ENCODE measurements around the gene RIPK3. TPM values are rescaled to one million over a fixed set of nuclear protein-coding genes. Genes with fewer than 3 reads are reported as not detected.

The RIPK3 gene
- total RNA-seq, 4 donors from 2014 or later: 0.29 to 123 (median 6.0) TPM

DNA sequence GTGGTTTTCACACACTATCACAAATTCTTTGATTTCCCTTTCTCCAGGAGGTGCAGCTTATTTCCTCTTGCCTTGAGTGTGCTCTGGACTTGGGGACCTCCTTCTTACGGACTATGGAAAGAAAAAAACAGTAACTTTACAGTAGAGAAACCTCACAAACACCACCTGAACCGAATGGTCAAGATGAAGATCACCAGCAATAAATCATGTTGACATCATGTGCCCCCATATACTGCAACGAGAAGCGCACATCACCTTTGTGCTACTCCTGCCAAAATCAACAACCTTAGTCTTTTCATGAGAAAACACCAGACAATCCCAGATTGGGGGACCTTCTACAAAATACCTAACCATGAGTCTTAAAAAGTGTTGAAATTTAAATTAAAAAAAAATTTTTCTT, 45.7 kb upstream of the RIPK3 start:
- H3K36me3 ChIP-seq: no peaks in the 10 kb centered on the region
- intact Hi-C loops (cut with DNase I; ENCODE audit: low total_unique reads): no loop called here

DNA sequence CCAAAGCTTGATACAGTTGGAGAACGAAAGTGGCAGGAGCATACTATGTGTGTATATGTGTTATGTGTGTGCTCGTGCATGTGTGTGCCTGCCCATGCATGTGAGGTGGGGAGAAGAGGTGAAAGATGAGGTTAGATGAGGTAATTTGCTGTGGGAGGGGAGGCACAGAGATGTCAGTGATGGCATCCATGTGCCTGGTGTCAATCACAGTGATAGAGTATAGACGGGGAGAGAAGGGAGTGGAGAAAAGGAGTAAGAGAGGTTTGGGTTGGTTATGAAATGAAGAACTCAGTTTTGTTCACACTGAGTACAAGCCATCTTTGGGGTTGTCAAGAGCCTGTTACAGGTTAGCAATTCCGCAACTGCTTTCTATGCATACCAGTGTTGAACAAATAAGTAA, 44.4 kb upstream of the RIPK3 start:
- no peak overlapping the region for H3K27ac ChIP-seq
- intact Hi-C loops (cut with DNase I; ENCODE audit: low total_unique reads): no loop called here
- TF ChIP-seq, protein P1, sequence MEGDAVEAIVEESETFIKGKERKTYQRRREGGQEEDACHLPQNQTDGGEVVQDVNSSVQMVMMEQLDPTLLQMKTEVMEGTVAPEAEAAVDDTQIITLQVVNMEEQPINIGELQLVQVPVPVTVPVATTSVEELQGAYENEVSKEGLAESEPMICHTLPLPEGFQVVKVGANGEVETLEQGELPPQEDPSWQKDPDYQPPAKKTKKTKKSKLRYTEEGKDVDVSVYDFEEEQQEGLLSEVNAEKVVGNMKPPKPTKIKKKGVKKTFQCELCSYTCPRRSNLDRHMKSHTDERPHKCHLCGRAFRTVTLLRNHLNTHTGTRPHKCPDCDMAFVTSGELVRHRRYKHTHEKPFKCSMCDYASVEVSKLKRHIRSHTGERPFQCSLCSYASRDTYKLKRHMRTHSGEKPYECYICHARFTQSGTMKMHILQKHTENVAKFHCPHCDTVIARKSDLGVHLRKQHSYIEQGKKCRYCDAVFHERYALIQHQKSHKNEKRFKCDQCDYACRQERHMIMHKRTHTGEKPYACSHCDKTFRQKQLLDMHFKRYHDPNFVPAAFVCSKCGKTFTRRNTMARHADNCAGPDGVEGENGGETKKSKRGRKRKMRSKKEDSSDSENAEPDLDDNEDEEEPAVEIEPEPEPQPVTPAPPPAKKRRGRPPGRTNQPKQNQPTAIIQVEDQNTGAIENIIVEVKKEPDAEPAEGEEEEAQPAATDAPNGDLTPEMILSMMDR (IDR thresholded peaks at IDR 0.05): no peak
- no peak for TF ChIP-seq POLR2A (IDR thresholded peaks at IDR 0.05)
- H3K9me3 ChIP-seq: no peaks in the 10 kb centered on the region
- no peaks in the 10 kb centered on the region for H3K27me3 ChIP-seq
- no peak overlapping the region for H3K4me3 ChIP-seq
- no peaks in the 10 kb centered on the region for H3K4me1 ChIP-seq
- no peak for DNase-seq
- no peaks in the 10 kb centered on the region for H3K36me3 ChIP-seq

More for the DNA sequence above, 45.7 kb upstream of the RIPK3 start:
- no peak for TF ChIP-seq POLR2A (IDR thresholded peaks at IDR 0.05)
- TF ChIP-seq, protein P1 (IDR thresholded peaks at IDR 0.05): no peak
- Histone ChIP-seq H3K27me3 (no peaks in the 10 kb centered on the region), H3K4me3 (no peak overlapping the region), H3K4me1 (no peaks in the 10 kb centered on the region), H3K9me3 (no peaks in the 10 kb centered on the region), H3K27ac (no peak overlapping the region)
- no peak for DNase-seq

DNA sequence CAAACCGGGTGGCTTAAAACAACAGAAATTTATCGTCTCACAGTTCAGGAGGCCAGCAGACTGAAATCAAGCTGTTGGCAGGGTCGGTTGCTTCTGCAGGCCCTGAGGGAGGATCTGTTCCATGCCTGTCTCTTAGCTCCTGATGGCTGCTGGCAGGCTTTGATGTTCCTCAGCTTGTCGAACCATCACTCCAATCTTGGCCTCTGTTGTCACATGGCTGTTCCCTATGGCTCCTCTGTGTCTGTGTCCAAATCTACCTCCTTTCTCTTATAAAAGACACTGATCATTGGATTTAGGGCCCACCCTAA, 42.2 kb upstream of the RIPK3 start:
- Histone ChIP-seq H3K36me3 (no peaks in the 10 kb centered on the region), H3K4me1 (no peaks in the 10 kb centered on the region), H3K9me3 (no peaks in the 10 kb centered on the region), H3K27me3 (no peaks in the 10 kb centered on the region), H3K4me3 (no peak overlapping the region), H3K27ac (no peak overlapping the region)
- intact Hi-C loops (cut with DNase I; ENCODE audit: low total_unique reads): no loop called here
- DNase-seq: no peak
- TF ChIP-seq, protein P1 (IDR thresholded peaks at IDR 0.05): no peak
- no peak for TF ChIP-seq POLR2A (IDR thresholded peaks at IDR 0.05)

DNA sequence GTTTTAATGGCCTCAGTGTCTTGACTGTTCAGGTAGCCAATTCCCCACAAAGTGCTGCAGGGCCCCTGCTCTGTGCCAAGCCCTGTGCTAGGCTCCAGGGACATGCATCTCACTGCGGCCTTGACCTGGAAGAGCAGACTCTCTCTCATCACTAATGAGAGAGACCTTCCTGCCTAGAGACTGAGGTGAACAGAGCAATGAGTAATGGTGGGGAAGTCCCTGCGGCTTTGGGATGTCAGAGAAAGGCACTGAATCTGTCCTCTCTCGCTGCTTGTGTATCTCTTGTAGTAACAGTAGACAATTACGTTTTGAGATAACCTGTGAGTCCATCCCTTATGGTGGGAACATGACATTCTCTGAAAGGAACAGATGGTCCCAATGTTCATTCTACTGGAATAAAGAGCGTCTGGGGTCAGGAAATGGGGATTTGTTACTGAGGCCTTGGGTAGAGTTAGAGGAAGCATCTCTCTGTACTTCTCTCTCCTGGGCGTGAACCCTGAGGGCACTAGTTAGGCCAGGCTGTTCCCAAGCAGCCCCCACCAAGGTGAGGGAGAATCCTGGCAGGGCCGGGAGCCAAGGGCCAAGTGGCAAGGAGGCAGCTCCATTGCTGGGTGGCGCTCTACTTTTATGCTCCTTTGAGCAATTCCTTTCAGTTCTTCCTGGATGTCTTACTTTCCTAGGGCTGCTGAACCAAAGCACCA, 41.7 kb upstream of the RIPK3 start:
- no peaks in the 10 kb centered on the region for H3K27me3 ChIP-seq
- no peaks in the 10 kb centered on the region for H3K36me3 ChIP-seq
- DNase-seq: no peak
- H3K4me3 ChIP-seq: no peak overlapping the region
- no peaks in the 10 kb centered on the region for H3K9me3 ChIP-seq
- intact Hi-C loops (cut with DNase I; ENCODE audit: low total_unique reads): no loop called here
- H3K27ac ChIP-seq: no peak overlapping the region
- no peaks in the 10 kb centered on the region for H3K4me1 ChIP-seq
- TF ChIP-seq, protein P1 (IDR thresholded peaks at IDR 0.05): no peak
- TF ChIP-seq POLR2A (IDR thresholded peaks at IDR 0.05): no peak

DNA sequence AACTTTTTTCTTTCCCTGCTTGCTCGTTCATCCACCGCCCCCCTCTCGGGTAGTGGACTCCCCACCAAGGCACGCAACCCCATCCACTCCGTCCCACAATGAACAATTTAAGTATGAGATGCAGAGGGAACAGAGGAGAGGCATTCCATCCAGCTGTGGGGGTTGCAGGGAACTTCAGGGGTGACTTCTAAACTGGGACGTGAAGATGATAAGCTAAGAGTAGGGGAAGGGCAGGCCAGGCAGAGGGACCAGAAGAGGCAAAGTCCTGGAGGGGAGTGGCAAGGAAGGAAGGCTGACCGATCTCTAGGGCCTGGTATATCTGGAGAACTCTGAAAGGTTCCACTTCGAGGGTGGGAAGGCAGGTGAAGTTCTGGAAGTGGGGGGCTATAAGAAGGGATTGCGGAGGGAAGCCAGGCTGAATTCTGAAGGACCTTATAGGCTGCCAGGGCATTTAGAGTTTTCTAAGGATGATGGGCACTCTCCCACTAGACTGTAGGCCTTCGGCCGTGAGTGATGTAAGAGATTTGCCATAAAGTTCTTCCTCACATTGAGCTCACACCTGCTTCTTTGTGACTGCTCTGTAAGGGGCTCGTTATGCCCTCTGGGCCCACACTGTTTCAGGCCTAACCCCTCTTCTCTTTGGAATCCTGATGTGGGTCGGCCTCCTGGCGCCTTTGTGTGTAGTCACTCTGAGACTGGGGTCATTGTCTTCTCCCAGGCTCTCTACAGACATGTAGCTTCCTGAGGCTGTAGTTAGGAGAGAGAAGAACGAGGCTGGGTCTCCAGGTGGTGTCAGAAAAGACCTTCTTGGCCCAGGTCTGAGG, 40.3 kb upstream of the RIPK3 start:
- no peaks in the 10 kb centered on the region for H3K4me1 ChIP-seq

More for the DNA sequence above, 40.3 kb upstream of the RIPK3 start:
- no peak for DNase-seq
- Histone ChIP-seq H3K4me3 (no peak overlapping the region), H3K27me3 (no peaks in the 10 kb centered on the region), H3K9me3 (no peaks in the 10 kb centered on the region), H3K36me3 (no peaks in the 10 kb centered on the region), H3K27ac (no peak overlapping the region)
- intact Hi-C loops (cut with DNase I; ENCODE audit: low total_unique reads): no loop called here
- TF ChIP-seq, protein P1 (IDR thresholded peaks at IDR 0.05): no peak
- TF ChIP-seq POLR2A (IDR thresholded peaks at IDR 0.05): no peak
